Measurements from ENCODE around the gene SGCA.

The SGCA gene

DNA sequence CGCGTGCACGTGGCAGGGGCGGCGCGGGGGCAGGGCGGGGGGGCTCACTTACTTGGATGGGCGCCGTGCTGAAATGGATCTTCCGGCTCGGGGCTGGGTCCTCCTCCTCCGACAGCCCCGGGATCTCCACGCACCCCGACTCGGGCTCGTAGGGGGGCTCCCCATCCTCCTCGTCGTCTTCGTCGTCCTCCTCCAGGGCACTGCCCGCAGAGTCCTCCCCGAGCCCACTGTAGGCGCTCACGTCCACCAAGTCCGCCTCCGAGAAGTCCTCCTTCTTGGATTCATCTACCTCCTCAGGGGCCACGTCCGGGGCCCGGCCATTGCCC lies 16.8 kb upstream of the SGCA start:
- Mint-ChIP-seq H3K4me1 (ENCODE audit: low read depth in 2 of 2) (peaks cover 47 to 49% of the 10 kb centered on the region in 2 donors), H3K27me3 (no peaks in the 10 kb centered on the region), H3K9me3 (no peaks in the 10 kb centered on the region), H3K4me3 (peak overlapping the region; percentile 94 to 98), H3K27ac (peak overlapping the region; percentile 93 to 97), H3K36me3 (ENCODE audit: insufficient read depth) (peaks cover 13% of the 10 kb centered on the region)
- DNase-seq = no peak
- no peak for ATAC-seq (replicated peaks)

DNA sequence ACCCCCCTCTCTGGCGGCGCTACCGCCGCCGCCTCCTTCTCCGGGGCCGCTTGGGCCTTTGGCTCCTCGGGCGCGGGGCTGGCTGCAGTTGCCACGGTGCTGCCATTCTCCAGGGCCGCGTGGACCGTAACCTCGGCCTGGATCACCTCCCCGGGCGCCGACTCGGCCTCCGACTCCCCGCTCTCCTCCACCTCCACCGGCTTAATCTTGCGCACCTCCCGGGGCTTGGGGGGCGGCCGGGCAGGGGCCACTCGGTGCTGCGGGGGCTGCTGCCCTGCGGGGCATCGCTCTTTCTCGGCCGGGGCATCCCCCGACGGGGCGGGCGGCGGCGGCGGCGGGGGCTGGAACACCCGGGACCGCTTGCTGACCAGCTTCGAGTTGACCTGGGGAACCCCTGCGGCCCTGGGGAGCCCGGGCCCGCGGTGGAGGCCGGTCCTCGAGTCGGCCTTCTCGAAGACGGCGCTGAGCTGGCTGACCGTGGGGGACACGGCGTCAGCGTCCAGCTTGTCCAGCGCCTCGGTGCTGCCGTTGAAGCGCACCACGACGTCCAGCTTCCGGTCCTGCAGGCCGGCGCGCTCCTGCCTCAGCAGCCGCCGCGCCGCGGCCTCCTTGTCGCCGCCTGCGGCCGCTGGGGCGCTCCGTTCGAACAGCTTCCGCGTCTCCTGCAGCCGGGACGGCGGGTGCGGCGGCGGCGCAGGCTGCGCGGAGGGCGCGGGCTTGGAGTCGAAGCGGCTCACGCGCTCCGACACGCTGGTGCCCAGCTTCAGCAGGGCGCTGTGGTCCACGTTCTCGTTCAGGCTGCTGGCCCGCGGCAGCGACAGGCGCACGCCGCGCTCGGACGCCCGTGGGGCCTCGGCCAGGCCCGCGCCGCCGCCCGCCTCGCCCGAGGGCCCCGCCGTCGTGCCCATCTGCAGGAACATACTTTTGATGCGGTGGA lies 16.1 kb upstream of the SGCA start:
- Mint-ChIP-seq H3K36me3 (ENCODE audit: insufficient read depth) (peaks cover 13% of the 10 kb centered on the region), H3K4me1 (ENCODE audit: low read depth in 2 of 2) (peaks cover 40 to 43% of the 10 kb centered on the region in 2 donors), H3K27me3 (no peaks in the 10 kb centered on the region), H3K4me3 (peak overlapping the region; percentile 94 to 98), H3K27ac (peak overlapping the region; percentile 93 to 97), H3K9me3 (no peaks in the 10 kb centered on the region)
- ATAC-seq (replicated peaks) (peak; percentile 23), DNase-seq (peak; percentile 51 to 60 (median 59))

DNA sequence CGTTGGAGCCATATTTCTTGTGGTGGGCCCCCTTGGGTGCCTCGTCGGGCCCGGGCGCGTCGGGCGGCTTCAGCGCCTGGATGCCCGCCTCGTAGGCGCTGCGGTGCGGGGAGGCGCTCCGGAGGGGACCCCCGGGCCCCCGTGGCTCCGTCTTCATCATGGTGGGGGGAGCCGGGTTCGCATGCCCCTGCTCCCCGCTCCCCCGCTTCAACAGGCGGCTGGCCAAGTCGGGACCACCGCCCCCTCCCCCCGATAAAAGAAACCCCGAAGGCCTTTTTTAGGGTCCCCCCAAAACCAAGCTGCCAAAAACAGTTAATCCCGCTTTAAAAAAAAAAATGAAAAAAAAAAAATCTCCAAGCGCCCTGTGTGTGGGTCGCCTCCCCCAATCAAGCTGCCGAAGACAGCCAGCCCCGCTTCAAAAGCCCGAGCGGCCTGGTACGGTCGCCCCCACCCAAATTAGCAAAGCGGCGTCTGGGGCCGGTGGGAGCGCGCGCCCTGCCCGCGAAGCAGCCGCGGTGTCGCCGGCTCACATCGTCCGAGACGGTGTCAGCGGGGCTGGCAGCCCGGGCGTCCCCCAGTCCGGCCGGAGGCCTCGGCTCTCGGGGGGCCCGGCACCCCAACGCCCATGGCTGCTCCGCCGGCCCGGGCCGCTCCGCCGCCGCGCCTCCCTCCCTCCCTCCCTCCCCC lies 15.3 kb upstream of the SGCA start, which contains the start of gene PPP1R9B:
PPP1R9B (minus strand) TSS at position 324 of the 687 bp plus-strand sequence; CDS start at position 160, 164 bp downstream.
- no peak for DNase-seq
- Mint-ChIP-seq H3K9me3 (no peaks in the 10 kb centered on the region), H3K27ac (peak within 1 kb of the TSS; percentile 93 to 97), H3K4me1 (ENCODE audit: low read depth in 2 of 2) (peaks cover 33 to 39% of the 10 kb centered on the region in 2 donors), H3K27me3 (no peaks in the 10 kb centered on the region), H3K36me3 (ENCODE audit: insufficient read depth) (peaks cover 13% of the 10 kb centered on the region), H3K4me3 (peak within 1 kb of the TSS; percentile 94 to 98)
- peak; percentile 1 for ATAC-seq (replicated peaks)

DNA sequence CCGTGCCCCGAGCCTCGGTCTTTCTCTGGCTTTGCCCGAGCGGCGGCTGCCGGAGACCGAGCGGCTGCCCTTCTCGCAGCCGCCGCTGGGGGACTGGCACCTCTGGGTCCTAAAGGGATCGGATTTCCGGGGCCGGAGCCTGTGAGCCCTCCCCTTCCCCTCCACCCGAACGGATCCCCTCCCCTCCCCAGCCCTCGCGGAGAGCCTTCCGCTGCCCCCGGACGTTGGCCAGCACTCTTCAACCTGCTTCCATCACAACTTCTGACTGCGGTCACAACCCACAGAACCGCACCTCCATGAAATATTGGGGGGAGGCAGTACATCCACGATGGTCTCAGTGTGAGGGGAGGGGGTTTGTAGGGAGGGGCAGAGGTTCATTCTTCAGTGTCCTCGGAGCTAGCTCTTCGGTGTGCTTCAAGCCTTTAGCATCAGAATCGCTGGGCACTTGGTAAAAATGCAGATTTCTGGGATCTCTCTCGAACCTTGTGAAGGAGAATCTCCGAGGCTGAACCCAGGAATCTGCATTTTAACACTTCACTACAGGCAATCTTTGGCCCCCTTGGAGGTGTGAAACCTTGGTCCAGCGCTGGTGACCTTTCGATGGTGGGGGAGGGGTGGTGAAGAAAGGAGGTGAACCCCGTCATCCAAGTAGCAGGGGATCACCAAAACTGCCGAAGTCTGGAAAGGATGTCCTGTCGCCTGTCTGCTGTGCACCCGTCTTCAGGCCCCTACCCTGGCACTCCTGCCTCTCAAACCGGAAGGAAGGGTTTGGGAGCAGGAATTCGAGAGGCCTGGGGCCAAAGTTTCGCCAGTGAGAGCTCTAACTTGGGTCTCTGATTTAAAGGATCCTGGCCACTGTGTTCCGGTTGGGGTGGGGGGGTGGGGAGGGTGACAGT lies 14.5 kb upstream of the SGCA start:
- ATAC-seq (replicated peaks) = peak; percentile 73
- H3K27me3 Mint-ChIP-seq = no peaks in the 10 kb centered on the region
- H3K36me3 Mint-ChIP-seq (ENCODE audit: insufficient read depth) = peaks cover 13% of the 10 kb centered on the region
- no peaks in the 10 kb centered on the region for H3K9me3 Mint-ChIP-seq
- H3K4me3 Mint-ChIP-seq = peak overlapping the region; percentile 81 to 94
- H3K4me1 Mint-ChIP-seq (ENCODE audit: low read depth in 2 of 2) = peaks cover 26 to 32% of the 10 kb centered on the region in 2 donors
- peak; percentile 81 to 83 (median 82) for DNase-seq
- peak overlapping the region; percentile 86 to 90 for H3K27ac Mint-ChIP-seq

DNA sequence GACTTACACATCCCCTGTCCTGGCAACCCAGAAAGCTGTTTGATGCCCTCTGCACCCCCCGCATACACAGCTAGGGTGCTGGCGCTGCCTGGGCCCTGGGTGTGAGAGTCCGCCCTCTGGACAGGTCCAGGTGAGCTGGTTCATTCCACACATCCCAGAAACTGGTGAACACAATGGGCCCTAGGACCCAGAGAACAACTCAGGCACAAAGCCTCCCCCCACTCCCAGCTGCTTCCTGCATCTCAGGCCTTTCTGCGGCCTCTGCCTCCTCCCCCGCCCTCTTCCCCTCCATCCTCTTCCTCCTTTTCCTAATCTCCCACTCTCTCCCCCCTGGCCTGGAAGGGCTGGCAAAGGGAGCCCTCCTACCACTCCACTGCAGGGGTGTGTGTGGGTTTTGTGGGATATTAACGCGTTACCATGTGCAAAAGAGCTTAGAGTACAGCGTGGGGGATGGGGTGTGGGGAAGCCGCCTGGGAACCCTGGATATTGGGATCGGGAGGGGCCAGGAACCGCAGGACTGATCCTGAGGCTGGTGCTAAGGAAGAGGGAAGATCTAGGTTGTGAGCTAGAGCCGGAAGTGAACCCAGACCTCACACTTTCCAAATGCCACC lies 13.8 kb upstream of the SGCA start:
- H3K27me3 Mint-ChIP-seq = no peaks in the 10 kb centered on the region
- H3K4me1 Mint-ChIP-seq (ENCODE audit: low read depth in 2 of 2) = peaks cover 18 to 25% of the 10 kb centered on the region in 2 donors
- ATAC-seq (replicated peaks) (peak; percentile 6), DNase-seq (peak in 1 of 3 experiments; percentile 44)
- H3K4me3 Mint-ChIP-seq = peak overlapping the region; percentile 81 to 94
- H3K9me3 Mint-ChIP-seq = no peaks in the 10 kb centered on the region
- H3K36me3 Mint-ChIP-seq (ENCODE audit: insufficient read depth) = peaks cover 13% of the 10 kb centered on the region
- H3K27ac Mint-ChIP-seq = peak overlapping the region; percentile 86 to 90

DNA sequence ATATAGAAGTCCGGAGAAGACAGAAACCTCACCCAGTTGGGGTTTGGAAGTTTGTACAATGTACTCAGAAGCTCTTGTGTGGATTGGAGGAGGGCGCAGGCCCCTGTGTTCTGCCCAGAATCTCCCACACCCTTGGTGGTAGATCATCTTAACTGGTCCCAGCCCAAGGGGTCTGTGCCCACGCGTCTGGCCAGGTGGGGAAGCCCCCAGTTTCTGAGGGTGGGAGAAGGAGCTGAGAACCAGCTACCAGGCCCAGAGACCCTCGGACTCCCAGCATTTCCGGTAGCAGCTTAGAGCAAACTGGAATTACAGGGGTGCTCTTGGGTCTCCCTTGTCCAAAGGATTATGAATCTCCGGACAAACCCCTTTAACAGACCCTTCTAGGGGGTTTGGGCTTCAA lies 13.1 kb upstream of the SGCA start:
- Mint-ChIP-seq H3K9me3 (no peaks in the 10 kb centered on the region), H3K27me3 (no peaks in the 10 kb centered on the region), H3K27ac (peak overlapping the region in 1 of 2 donors; percentile 86), H3K4me1 (ENCODE audit: low read depth in 2 of 2) (peaks cover 13 to 19% of the 10 kb centered on the region in 2 donors), H3K4me3 (peak overlapping the region; percentile 81 to 94), H3K36me3 (ENCODE audit: insufficient read depth) (peaks cover 13% of the 10 kb centered on the region)
- DNase-seq (no peak), ATAC-seq (replicated peaks) (no peak)

DNA sequence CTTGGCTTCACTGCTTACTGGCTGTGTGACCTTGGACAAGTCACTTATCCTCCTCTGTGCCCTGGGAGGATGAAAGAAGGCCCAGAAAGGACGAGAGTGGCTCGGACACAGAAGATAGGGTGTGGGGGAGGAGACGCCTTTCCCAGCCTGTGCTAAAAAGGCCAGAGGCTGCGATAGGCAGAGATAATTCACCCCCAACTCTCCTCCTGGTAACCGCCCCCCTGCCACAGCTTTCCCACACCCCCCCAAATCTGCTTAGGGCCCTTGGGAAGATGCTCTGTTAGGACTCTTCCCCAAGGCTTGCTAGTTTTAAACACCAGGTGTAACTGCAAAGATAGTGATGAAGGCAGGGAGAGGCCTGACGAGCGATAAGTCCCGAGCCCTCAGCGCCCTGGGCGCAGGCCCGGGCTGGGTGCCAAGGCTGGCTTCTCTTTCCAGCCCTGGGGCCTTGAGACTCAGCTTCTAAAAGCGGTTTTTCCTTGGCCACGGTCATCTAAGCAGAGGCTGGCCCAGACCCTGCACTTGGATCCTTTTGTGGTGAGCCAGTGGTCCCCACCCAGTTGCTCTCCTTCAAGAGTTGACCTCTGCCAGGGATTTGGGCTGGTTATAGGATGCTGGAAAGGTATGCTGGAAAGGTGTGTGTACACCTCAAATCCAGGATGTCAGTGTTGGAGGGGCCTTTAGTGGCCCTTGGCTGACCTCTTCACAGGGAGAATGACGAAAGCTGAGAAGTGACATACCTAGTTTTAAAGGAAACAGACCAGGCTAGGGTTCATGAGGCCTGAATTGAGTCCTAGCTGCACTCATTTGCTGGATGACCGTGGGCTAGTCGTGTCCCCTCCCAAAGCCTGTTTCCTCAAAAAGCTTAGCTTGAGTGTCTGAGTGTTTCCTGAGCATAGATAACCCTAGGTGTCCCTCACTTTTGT lies 11.9 kb upstream of the SGCA start:
- Mint-ChIP-seq H3K9me3 (no peaks in the 10 kb centered on the region), H3K4me1 (ENCODE audit: low read depth in 2 of 2) (peaks cover 13 to 19% of the 10 kb centered on the region in 2 donors), H3K4me3 (no peak overlapping the region), H3K27ac (no peak overlapping the region), H3K36me3 (ENCODE audit: insufficient read depth) (peaks cover 13% of the 10 kb centered on the region), H3K27me3 (no peaks in the 10 kb centered on the region)
- DNase-seq = no peak
- no peak for ATAC-seq (replicated peaks)

DNA sequence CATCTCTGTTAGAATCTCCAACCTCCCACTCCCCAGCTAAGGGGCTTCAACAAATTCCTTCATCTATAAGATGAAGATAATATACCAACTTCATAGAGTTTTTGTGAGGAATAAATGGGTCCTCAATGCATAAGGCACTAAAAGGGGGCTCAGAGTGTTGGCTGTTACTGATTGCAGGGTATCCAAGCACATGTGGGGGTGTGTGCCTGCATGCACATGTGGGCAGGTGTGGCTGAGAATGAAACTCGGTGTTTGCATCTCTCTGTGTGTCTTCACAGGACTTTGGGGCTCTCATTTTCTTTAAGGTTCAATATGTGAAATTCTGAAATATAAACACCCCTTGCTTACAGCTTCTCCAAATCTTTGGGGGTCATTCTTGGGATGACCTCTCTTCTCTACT lies 11.2 kb upstream of the SGCA start:
- H3K36me3 Mint-ChIP-seq (ENCODE audit: insufficient read depth) = peaks cover 7% of the 10 kb centered on the region
- no peaks in the 10 kb centered on the region for H3K9me3 Mint-ChIP-seq
- H3K4me1 Mint-ChIP-seq (ENCODE audit: low read depth in 2 of 2) = peaks cover 13 to 19% of the 10 kb centered on the region in 2 donors
- ATAC-seq (replicated peaks) (no peak), DNase-seq (no peak)
- H3K27ac Mint-ChIP-seq = no peak overlapping the region
- H3K27me3 Mint-ChIP-seq = no peaks in the 10 kb centered on the region
- no peak overlapping the region for H3K4me3 Mint-ChIP-seq

DNA sequence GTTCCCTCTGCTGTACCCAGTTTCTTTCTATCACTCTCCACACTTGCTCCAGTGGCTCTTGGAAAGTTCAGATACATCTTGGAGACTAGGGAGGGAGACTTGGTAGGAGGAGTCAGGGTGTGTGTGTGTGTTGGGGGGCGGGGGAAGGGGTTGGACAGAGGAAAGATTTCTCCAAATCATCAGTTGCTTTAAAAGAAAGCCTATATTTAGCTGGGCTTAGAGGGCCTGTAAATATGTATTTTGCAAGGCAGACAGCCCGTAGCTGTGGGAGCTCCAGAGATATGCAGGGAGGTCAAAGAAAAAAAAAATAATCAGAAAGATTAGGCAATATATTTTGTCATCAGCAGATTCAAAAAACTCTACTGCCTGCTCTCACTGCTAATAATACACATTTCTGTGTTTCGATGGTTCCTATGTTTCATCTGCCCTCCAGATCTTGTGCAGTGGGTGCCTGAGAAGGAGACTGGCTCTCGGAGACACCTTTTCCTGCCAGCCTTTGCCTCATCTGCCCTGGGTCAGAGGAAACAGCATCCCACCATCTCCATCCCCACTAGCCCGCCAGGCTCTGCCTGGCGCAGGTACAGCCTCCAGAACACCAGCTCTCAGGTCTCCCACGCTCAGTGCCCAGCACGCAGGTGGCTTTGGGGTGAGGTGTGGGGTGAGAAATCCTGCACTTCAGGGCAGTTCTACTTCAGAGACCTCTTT lies 10.5 kb upstream of the SGCA start:
- no peak overlapping the region for H3K4me3 Mint-ChIP-seq
- H3K4me1 Mint-ChIP-seq (ENCODE audit: low read depth in 2 of 2) = peaks cover 13 to 19% of the 10 kb centered on the region in 2 donors
- DNase-seq = no peak
- H3K9me3 Mint-ChIP-seq = no peaks in the 10 kb centered on the region
- ATAC-seq (replicated peaks) = no peak
- no peaks in the 10 kb centered on the region for H3K27me3 Mint-ChIP-seq
- peaks cover 7% of the 10 kb centered on the region for H3K36me3 Mint-ChIP-seq (ENCODE audit: insufficient read depth)
- no peak overlapping the region for H3K27ac Mint-ChIP-seq

DNA sequence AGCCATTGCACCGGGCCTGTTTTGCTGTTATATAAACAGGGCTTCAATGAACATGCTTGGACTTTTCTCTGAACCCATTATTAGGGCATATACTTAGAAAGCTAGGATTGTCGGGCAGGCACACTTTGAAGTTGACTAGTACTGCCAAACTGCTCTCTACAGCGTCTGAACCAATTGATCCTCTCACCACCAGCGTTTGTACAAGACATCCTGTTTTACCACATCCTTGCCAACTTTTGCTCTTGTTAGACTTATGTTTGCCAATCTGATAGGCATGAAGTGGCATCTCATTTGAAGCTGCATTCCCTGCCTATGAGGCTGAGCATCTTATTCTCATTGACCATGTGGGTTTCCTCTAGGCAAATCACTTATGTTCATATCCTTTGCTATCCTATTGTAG lies 7.9 kb upstream of the SGCA start:
- ATAC-seq (replicated peaks) (no peak), DNase-seq (no peak)

DNA sequence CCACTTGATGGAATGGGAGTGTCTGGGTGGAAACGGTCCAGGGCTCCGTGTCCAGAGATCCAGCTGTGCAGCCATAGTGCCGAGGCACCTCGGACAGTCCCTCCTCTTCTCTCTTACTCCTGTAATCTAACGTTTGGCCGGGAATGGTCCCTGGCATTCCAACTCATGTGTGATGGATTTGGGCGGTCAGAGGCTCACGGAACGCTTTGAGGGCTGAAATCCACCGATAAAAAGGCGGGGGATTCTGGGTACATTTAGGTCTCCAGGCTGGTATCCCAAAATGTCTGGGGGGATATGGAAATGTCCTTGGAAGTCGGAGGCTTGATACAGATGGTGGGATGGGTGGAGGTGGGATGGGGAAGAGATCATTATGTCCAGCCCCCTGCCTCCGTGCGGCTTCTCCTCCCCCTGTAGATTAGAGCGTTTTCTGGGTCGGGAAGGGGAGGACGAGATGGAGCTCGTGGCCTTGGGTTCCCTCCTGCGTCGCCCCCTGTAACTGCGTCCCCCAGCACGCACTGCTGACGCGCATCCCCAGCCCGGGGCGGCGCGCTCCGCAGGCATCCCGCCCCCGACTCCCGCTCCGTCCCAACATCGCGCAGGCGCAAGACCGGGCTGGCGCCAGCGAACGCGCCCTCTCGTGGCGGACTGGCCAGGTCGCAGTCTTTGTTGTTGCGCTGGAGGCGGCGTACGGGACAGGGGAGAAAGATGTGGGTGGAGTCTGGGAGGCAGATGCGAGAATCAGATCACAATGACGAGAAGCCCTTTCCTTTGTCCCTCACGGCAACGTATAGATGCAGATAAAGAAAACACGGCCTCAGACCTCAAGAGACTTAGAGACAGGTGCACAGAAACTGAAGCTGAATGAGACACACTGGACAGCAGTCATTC lies 4.5 kb upstream of the SGCA start:
- ATAC-seq (replicated peaks) (peak; percentile 96), DNase-seq (peak; percentile 91 to 95 (median 93))
- peak overlapping the region; percentile 53 to 74 for H3K4me3 Mint-ChIP-seq
- peak overlapping the region; percentile 65 to 72 for H3K27ac Mint-ChIP-seq
- peaks cover 14 to 23% of the 10 kb centered on the region in 2 donors for H3K4me1 Mint-ChIP-seq (ENCODE audit: low read depth in 2 of 2)
- H3K27me3 Mint-ChIP-seq = no peaks in the 10 kb centered on the region
- no peaks in the 10 kb centered on the region for H3K36me3 Mint-ChIP-seq (ENCODE audit: insufficient read depth)
- no peaks in the 10 kb centered on the region for H3K9me3 Mint-ChIP-seq

More for the DNA sequence above, 7.9 kb upstream of the SGCA start:
- no peaks in the 10 kb centered on the region for H3K9me3 Mint-ChIP-seq
- no peaks in the 10 kb centered on the region for H3K36me3 Mint-ChIP-seq (ENCODE audit: insufficient read depth)
- H3K27ac Mint-ChIP-seq = peak overlapping the region in 1 of 2 donors; percentile 56
- no peaks in the 10 kb centered on the region for H3K27me3 Mint-ChIP-seq
- H3K4me3 Mint-ChIP-seq = peak overlapping the region in 1 of 2 donors; percentile 17
- peaks cover 14 to 20% of the 10 kb centered on the region in 2 donors for H3K4me1 Mint-ChIP-seq (ENCODE audit: low read depth in 2 of 2)
